Measurements from ENCODE around the gene NOL4L. TPM values are rescaled to one million over a fixed set of nuclear protein-coding genes. Genes with fewer than 3 reads are reported as not detected.

Gene NOL4L
- total RNA-seq, 1 experiment from 2014 or later: 31.7 TPM

DNA sequence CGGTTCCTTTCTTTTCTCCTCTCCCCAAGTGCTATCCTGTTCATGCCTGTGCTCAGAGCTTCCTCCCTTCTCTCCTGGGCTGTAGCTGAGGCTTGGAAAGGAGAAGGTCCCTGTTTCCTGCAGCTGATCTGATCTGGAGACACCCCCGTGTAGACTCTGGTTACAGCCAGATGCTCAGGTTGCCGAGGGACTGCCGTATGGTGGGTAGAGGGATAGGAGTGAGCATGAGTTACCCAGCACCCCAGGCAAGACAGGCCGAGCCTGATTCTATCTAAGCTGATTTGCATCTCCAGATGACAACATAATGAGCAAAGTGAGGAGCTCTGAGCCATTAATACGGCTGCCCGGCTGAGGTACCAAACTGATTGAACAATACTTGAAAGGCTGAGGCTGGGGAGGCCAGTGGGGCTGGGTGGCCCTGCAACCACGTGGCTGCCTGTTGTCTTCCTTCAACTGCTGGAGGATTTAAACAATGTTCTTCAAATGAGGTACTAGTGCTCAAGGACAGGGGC is 135.2 kb downstream of the NOL4L start:
- peaks cover 7 to 8% of the 10 kb centered on the region in 2 experiments for H3K4me1 Mint-ChIP-seq
- no peak overlapping the region for H3K18ac ChIP-seq (ENCODE audit: insufficient read length, low read depth, low read length)
- no peak overlapping the region; a peak in 2 of 7 replicates for H3K27ac Mint-ChIP-seq
- H3K9me3 ChIP-seq (ENCODE audit: control insufficient read depth, low read depth, low read length): no peaks in the 10 kb centered on the region
- H3K23me2 ChIP-seq (ENCODE audit: insufficient read length, low read depth, low read length, poor library complexity, severe bottlenecking): no peaks in the 10 kb centered on the region
- no peaks in the 10 kb centered on the region for H4K20me1 ChIP-seq (ENCODE audit: control insufficient read depth, insufficient read depth, insufficient read length)
- H3T11ph ChIP-seq (ENCODE audit: low read length): no peak overlapping the region
- no peak overlapping the region for H2AK5ac ChIP-seq (ENCODE audit: insufficient read length, low read length)
- WGBS (ENCODE audit: extremely low coverage, insufficient read length, low lambda C conversion rate): no CpG with 5 or more reads among the region's 8 CpGs
- no peaks in the 10 kb centered on the region for H3K79me1 ChIP-seq (ENCODE audit: insufficient read depth, low read depth, low read length, poor library complexity, severe bottlenecking)
- TF ChIP-seq, protein P1, sequence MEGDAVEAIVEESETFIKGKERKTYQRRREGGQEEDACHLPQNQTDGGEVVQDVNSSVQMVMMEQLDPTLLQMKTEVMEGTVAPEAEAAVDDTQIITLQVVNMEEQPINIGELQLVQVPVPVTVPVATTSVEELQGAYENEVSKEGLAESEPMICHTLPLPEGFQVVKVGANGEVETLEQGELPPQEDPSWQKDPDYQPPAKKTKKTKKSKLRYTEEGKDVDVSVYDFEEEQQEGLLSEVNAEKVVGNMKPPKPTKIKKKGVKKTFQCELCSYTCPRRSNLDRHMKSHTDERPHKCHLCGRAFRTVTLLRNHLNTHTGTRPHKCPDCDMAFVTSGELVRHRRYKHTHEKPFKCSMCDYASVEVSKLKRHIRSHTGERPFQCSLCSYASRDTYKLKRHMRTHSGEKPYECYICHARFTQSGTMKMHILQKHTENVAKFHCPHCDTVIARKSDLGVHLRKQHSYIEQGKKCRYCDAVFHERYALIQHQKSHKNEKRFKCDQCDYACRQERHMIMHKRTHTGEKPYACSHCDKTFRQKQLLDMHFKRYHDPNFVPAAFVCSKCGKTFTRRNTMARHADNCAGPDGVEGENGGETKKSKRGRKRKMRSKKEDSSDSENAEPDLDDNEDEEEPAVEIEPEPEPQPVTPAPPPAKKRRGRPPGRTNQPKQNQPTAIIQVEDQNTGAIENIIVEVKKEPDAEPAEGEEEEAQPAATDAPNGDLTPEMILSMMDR (conservative IDR thresholded peaks at IDR 0.05): no peak
- no peak overlapping the region for H2BK5ac ChIP-seq (ENCODE audit: insufficient read length, low read length)
- no peak overlapping the region for H3K14ac ChIP-seq (ENCODE audit: insufficient read depth, low read length)
- no peak overlapping the region for H3K9ac ChIP-seq (ENCODE audit: extremely low read depth, insufficient read length, low read length)
- no peaks in the 10 kb centered on the region for H3K27me3 ChIP-seq (ENCODE audit: insufficient read depth, low read length)
- no peak overlapping the region for H3K4me3 Mint-ChIP-seq
- H3K4me2 ChIP-seq (ENCODE audit: insufficient read depth, insufficient read length, low read length): no peak overlapping the region
- no peaks in the 10 kb centered on the region for H3K4me1 ChIP-seq (ENCODE audit: insufficient read depth, low read length)
- H3K27ac ChIP-seq (ENCODE audit: insufficient read length, low read depth, low read length): no peak overlapping the region
- no peak overlapping the region for H4K8ac ChIP-seq (replicated peaks; ENCODE audit: insufficient read length, low read depth, low read length)
- peaks cover 23 to 78% (median 64%) of the 10 kb centered on the region in 3 experiments; a peak in 6 of 7 replicates for H3K36me3 Mint-ChIP-seq (ENCODE audit: insufficient read depth in 1 of 3, low read depth in 3 of 3)
- no peak overlapping the region for H3K23ac ChIP-seq (ENCODE audit: insufficient read length, low read depth, low read length)
- no peak overlapping the region for H2BK20ac ChIP-seq (ENCODE audit: low read depth, low read length, poor library complexity, severe bottlenecking)
- DNase-seq: no peak
- H3K9me3 Mint-ChIP-seq: no peaks in the 10 kb centered on the region
- H4K91ac ChIP-seq (ENCODE audit: insufficient read length, low read depth, low read length): no peak overlapping the region
- no peak overlapping the region for H3K56ac ChIP-seq (ENCODE audit: insufficient read length, low read depth, low read length)
- no peak overlapping the region for H2AFZ ChIP-seq (ENCODE audit: low read length)
- H3K4ac ChIP-seq (ENCODE audit: low read depth, low read length): no peak overlapping the region
- H2BK12ac ChIP-seq (ENCODE audit: insufficient read length, low read depth, low read length): no peak overlapping the region
- no peaks in the 10 kb centered on the region for H3K79me2 ChIP-seq (ENCODE audit: insufficient read depth, low read length)
- H3K27me3 Mint-ChIP-seq (ENCODE audit: low read depth): no peaks in the 10 kb centered on the region
- H2BK120ac ChIP-seq (ENCODE audit: low read depth, low read length, poor library complexity, severe bottlenecking): no peak overlapping the region
- H4K5ac ChIP-seq (ENCODE audit: insufficient read length, low read depth, low read length): no peak overlapping the region
- no peak overlapping the region for H2BK15ac ChIP-seq (ENCODE audit: low read depth, low read length)
